Measurements from ENCODE around the gene CEP44.

CEP44 gene

DNA sequence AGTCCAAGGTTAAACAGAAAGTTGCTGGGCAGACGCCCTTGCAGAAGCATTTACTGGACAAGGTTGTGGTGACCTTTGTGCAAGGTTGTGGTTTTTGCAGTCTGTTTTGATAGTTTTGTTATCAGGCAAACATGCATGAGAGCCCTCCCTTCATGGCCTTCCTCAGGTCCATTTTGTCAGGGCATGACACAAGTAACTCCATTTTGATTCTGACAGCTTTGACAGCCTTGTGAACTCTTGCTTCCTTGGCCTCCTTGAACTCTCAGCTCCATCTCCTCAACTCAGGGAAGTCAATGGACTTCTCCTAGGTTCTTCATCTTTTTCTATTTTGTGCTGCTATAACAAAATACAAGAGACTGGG lies 97.7 kb downstream of the CEP44 start:
- no peak for DNase-seq

Measured in anterior cingulate cortex (tissue), 58 donors.